Peyer's patch (tissue), 4 donors: ENCODE data around the gene MUC2.

Experiments
- CTCF ChIP-seq, 6 experiments: fragments of 450-650 bp in 4 of 6; fragments of 200-600 bp in 2 of 6; sonication (generic) in 1 of 6; IDR thresholded peaks; one replicate each; pipeline ENCODE4 v1.5.1; 2017 to 2019; ENCODE audit warnings: antibody characterized with exemption in 6 of 6, mild to moderate bottlenecking in 3 of 6, moderate library complexity in 1 of 6
- POLR2A ChIP-seq, 2 donors: fragments of 450-650 bp; IDR thresholded peaks; one replicate each; pipeline ENCODE4 v1.5.1; 2017; ENCODE audit warnings: antibody characterized with exemption in 2 of 2, mild to moderate bottlenecking in 2 of 2, moderate library complexity in 2 of 2

GRCh38 chr11:1072116-1072820, 2.4 kb upstream of the MUC2 start:
- TF ChIP-seq CTCF (IDR thresholded peaks at IDR 0.05) (no peak), POLR2A (IDR thresholded peaks at IDR 0.05) (no peak)
